Memory B cell (primary cell): ENCODE data around the gene ENOPH1.

Experiments
- ATAC-seq: fragments of 150-1000 bp; cut with Tn5 transposase; 2 replicates; pipeline ENCODE4 v1.10.0; 2021; ENCODE audit warnings: low read depth, mild to moderate bottlenecking, moderate library complexity
- DNase-seq, 2 donors: peaks; one replicate each; pipeline ENCODE4 v3.0.0; 2022; ENCODE audit warnings: low spot score in 2 of 2
- H3K27ac Mint-ChIP-seq: one replicate; pipeline ENCODE4 v1.8.0; 2022; ENCODE audit warnings: mild to moderate bottlenecking, moderate library complexity, mixed read lengths
- H3K27me3 Mint-ChIP-seq: one replicate; pipeline ENCODE4 v1.8.0; 2022; ENCODE audit warnings: mixed read lengths
- H3K36me3 Mint-ChIP-seq: one replicate; pipeline ENCODE4 v1.8.0; 2022; ENCODE audit warnings: mild to moderate bottlenecking, mixed read lengths
- H3K4me1 Mint-ChIP-seq: one replicate; pipeline ENCODE4 v1.8.0; 2022; ENCODE audit warnings: mixed read lengths
- H3K4me3 Mint-ChIP-seq: one replicate; pipeline ENCODE4 v1.8.0; 2022; ENCODE audit warnings: mild to moderate bottlenecking, moderate library complexity, mixed read lengths
- H3K9me3 Mint-ChIP-seq: one replicate; pipeline ENCODE4 v1.8.0; 2022; ENCODE audit warnings: mixed read lengths

Gene ENOPH1

GRCh38 chr4:82493721-82494425 is 63.5 kb downstream of the ENOPH1 start:
- H3K4me1 Mint-ChIP-seq: no peaks in the 10 kb centered on the region
- no peak overlapping the region for H3K4me3 Mint-ChIP-seq
- DNase-seq (no peak), ATAC-seq (no peak)
- peaks cover 2% of the 10 kb centered on the region for H3K36me3 Mint-ChIP-seq
- no peaks in the 10 kb centered on the region for H3K9me3 Mint-ChIP-seq
- no peak overlapping the region for H3K27ac Mint-ChIP-seq
- H3K27me3 Mint-ChIP-seq: no peaks in the 10 kb centered on the region

GRCh38 chr4:82495666-82496065 is 65.3 kb downstream of the ENOPH1 start:
- Mint-ChIP-seq H3K27ac (no peak overlapping the region), H3K36me3 (no peaks in the 10 kb centered on the region), H3K4me3 (no peak overlapping the region), H3K9me3 (no peaks in the 10 kb centered on the region), H3K27me3 (no peaks in the 10 kb centered on the region), H3K4me1 (no peaks in the 10 kb centered on the region)
- ATAC-seq (no peak), DNase-seq (no peak)

- DNase-seq (no peak), ATAC-seq (no peak)
- Mint-ChIP-seq H3K27ac (no peak overlapping the region), H3K4me3 (no peak overlapping the region), H3K36me3 (no peaks in the 10 kb centered on the region), H3K9me3 (no peaks in the 10 kb centered on the region), H3K4me1 (no peaks in the 10 kb centered on the region), H3K27me3 (no peaks in the 10 kb centered on the region)
Observed at GRCh38 chr4:82496349-82496748, 66.0 kb downstream of the ENOPH1 start.

- Mint-ChIP-seq H3K36me3 (no peaks in the 10 kb centered on the region), H3K27me3 (no peaks in the 10 kb centered on the region), H3K9me3 (no peaks in the 10 kb centered on the region), H3K4me1 (no peaks in the 10 kb centered on the region), H3K4me3 (no peak overlapping the region), H3K27ac (no peak overlapping the region)
- DNase-seq (no peak), ATAC-seq (no peak)
Observed at GRCh38 chr4:82499738-82500434, 69.5 kb downstream of the ENOPH1 start.

- H3K27ac Mint-ChIP-seq: no peak overlapping the region
- ATAC-seq (no peak), DNase-seq (no peak)
- no peaks in the 10 kb centered on the region for H3K9me3 Mint-ChIP-seq
- H3K36me3 Mint-ChIP-seq: no peaks in the 10 kb centered on the region
- no peak overlapping the region for H3K4me3 Mint-ChIP-seq
- no peaks in the 10 kb centered on the region for H3K4me1 Mint-ChIP-seq
- no peaks in the 10 kb centered on the region for H3K27me3 Mint-ChIP-seq
Observed at GRCh38 chr4:82500435-82501153, 70.2 kb downstream of the ENOPH1 start.

GRCh38 chr4:82501154-82501442 is 70.7 kb downstream of the ENOPH1 start:
- no peak for DNase-seq
- H3K4me3 Mint-ChIP-seq: no peak overlapping the region
- ATAC-seq: no peak
- H3K4me1 Mint-ChIP-seq: no peaks in the 10 kb centered on the region
- H3K9me3 Mint-ChIP-seq: no peaks in the 10 kb centered on the region
- H3K36me3 Mint-ChIP-seq: no peaks in the 10 kb centered on the region
- no peak overlapping the region for H3K27ac Mint-ChIP-seq
- no peaks in the 10 kb centered on the region for H3K27me3 Mint-ChIP-seq

- Mint-ChIP-seq H3K4me3 (no peak overlapping the region), H3K9me3 (no peaks in the 10 kb centered on the region), H3K4me1 (no peaks in the 10 kb centered on the region), H3K27ac (no peak overlapping the region), H3K27me3 (peaks cover under 1% of the 10 kb centered on the region), H3K36me3 (no peaks in the 10 kb centered on the region)
- ATAC-seq (no peak), DNase-seq (no peak)
Observed at GRCh38 chr4:82508011-82508410, 77.6 kb downstream of the ENOPH1 start.

GRCh38 chr4:82508806-82509428 is 78.5 kb downstream of the ENOPH1 start:
- H3K9me3 Mint-ChIP-seq: no peaks in the 10 kb centered on the region
- no peaks in the 10 kb centered on the region for H3K4me1 Mint-ChIP-seq
- no peak overlapping the region for H3K27ac Mint-ChIP-seq
- H3K36me3 Mint-ChIP-seq: no peaks in the 10 kb centered on the region
- DNase-seq: no peak
- ATAC-seq: no peak
- no peak overlapping the region for H3K4me3 Mint-ChIP-seq
- peaks cover 5% of the 10 kb centered on the region for H3K27me3 Mint-ChIP-seq

GRCh38 chr4:82510216-82510615 is 79.8 kb downstream of the ENOPH1 start:
- no peaks in the 10 kb centered on the region for H3K9me3 Mint-ChIP-seq
- H3K4me1 Mint-ChIP-seq: no peaks in the 10 kb centered on the region
- no peak overlapping the region for H3K27ac Mint-ChIP-seq
- H3K4me3 Mint-ChIP-seq: no peak overlapping the region
- ATAC-seq (no peak), DNase-seq (no peak)
- no peaks in the 10 kb centered on the region for H3K36me3 Mint-ChIP-seq
- peaks cover 8% of the 10 kb centered on the region for H3K27me3 Mint-ChIP-seq
